ENCODE data around the gene SLC41A3. TPM values are rescaled to one million over a fixed set of nuclear protein-coding genes. Genes with fewer than 3 reads are reported as not detected.
A peak's percentile ranks its signal among the peaks of the same experiment; 100 is the strongest.
"Not testable (repeated sequence)": the region's sequence is repeated elsewhere in the genome, so short reads cannot be mapped to it uniquely, and the experiment has no call there.

The SLC41A3 gene
- total RNA-seq, 1 donor from 2014 or later = 99.1 TPM

DNA sequence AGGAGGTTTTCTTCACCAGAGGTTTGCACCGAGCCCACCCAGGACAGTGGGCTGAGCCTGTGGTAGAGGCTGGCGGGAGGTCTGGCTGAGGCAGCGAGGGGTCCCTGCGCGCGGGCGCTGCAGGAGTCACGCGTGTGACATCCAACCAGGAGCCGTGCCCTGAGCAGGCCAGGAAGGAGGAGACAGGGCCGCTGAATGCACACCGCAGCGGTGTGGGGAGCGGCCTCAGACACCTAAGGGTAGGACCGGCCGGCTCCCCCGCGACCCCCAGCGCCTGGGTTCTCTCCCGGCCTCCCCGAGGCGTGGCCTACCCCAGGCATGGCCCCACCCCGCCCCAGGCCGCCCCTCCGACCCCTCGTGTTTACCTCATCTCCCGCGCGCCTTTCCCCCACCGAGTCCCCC, 412 bp downstream of the SLC41A3 start:
- peak; percentile 68 for DNase-seq (ENCODE audit: low read depth)

DNA sequence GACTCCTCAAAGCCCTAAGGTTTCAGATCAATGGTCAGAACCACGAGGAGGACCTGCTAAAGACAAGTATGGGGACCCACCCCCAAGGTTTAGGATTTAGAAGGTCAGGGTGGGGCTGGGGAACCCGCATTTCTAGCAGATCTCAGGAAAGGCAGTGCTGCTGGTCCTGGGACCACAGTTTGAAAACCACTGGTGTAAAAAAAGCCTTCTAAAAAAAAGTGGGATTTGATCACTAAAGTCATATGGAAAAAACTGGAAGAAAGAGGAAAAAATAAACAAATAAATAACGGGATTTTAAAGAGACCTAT, 832 bp downstream of the SLC41A3 start:
- no peak for DNase-seq (ENCODE audit: low read depth)

DNA sequence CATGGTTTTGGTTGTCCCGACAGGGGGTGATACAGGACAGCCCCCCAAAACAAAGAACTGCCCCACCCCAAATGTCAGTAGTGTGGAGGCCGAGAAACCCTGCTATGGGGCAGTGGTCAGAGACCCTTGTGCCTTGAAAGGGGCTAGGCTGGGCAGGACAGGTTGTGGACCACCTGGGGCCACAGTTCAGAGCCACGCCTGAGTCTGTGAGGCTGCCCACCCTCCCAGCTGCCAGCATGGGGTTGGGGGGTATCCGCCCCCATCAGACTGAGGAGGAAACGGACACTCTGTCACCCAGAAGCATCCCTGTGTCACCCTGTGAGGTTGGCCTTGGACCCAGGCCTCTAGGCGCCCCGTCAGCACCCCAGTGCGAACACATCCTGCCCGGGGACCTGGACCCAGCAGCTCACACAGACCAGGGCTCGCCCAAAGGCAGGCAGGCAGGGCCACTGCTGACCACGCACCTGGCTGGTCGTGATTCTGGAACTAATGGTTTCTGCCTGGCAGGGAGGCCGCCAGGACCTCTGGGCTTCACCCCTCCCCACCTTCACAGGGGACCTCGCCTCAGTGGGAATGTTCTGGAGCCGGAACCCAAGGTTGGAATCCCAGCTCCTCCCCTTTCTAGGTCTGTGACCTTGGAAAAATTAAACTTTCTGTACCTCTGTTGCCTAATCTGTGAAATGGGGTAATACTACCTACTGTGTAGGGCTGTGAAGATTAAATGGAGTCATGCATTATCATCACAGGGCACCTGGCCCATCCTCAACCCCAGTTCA, 1.4 kb downstream of the SLC41A3 start:
- DNase-seq (ENCODE audit: low read depth) = peak; percentile 11

DNA sequence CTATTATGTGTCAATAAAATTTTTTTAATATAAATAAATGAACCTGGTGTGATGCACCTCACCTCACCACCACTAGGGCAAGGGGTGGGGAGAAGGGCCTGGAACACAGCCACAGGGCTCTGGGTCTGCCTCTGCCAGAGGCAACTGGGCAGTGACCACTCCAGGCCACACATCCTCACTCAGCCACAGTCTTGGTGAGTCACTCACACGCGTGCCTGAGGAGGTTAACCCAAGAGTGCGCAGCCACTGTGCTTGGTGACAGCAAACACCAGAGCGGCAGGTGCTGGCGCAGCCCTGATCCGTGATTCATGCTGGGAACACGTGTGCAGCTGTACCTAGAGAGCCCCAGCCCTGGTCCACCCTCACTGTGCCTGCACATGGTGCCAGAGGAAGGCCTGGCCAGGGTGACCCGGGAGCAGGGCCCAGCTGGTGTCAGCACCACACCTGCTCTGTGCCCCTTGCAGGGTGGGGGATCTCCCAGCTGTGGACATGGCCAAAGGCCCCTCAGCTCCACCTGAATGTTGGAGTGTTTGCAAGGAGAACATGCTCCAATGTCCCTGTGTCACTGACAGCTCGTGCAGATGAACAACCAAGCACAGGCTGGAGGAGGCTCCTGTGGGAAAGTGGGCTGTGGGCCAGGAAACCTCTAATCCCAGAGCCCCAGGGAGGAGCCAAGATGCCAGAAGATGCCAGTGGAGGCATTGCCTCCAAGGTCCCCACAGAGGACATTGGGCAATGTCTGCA, 2.1 kb downstream of the SLC41A3 start:
- DNase-seq (ENCODE audit: low read depth) = peak; percentile 99

DNA sequence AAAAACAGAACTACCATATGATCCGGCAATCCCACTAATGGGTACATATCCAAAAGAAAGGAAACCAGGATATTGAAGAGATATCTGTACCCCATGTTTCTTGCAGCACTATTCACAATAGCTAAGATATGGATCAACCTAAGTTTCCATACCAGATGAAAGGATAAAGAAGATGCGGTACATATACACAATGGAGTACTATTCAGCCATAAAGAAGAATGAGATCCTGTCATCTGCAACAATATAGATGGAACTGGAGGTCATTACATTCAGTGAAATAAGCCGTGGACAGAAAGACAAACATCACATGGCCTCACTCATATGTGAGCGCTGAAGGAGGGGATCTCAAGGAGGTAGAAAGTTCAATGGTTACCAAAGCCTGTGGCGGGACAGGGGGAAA, 3.0 kb downstream of the SLC41A3 start:
- DNase-seq (ENCODE audit: low read depth) = no peak

DNA sequence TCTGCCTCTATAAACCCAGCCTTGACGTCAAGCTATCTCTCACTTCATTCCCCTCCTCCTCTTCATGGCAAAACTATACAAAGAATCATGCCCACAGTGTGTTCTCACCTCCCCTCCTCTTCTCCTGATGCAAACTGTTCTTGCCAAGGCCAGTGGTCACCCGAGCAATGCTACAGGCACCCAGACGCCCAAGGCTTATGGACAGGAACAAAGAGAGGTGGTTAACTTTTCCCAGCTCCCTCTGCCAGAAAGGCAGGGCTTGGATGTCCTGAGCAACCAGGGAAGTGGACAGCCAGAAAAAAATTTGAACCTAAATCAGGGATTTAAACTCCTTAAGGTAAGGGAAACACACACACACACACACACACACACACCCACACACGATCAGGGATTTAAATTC, 5.1 kb downstream of the SLC41A3 start:
- peak; percentile 22 for DNase-seq (ENCODE audit: low read depth)

DNA sequence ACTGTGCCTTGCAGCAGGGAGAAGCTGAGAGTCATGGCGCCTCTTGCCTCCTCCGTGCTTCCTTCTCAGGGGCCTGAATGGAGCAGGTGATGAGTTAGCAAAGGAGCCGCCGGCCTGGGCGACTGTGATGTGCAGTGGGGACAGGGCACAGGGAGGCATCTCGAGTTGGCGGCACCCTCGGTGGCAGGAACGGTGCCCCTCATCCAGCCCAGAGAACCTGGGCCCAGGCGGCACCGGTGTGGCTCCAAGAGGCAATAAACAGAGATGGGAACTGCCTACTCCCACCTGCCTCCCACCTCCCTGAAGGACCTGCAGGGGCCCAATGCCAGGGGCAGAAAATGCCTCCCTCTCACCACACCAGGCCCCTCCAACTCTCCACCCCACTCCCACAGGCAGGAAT, 6.2 kb downstream of the SLC41A3 start:
- DNase-seq (ENCODE audit: low read depth) = no peak

DNA sequence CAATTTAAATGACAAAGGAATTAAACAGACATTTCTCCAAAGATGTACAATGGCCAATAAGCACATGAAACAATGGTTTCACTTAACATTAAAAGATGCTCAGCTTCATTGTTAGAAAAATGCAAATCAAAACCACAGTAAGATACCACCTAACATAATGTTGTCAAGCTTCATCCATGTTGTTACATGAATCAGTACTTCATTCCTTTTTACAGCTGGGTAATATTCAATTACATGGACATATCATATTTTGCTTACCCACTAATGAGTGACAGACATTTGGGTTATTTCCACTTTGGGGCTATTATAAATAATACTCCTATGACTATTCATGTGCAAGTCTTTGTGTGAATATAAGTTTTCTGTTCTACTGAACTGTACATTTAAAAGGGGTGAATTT, 7.8 kb downstream of the SLC41A3 start:
- no peak for DNase-seq (ENCODE audit: low read depth)

DNA sequence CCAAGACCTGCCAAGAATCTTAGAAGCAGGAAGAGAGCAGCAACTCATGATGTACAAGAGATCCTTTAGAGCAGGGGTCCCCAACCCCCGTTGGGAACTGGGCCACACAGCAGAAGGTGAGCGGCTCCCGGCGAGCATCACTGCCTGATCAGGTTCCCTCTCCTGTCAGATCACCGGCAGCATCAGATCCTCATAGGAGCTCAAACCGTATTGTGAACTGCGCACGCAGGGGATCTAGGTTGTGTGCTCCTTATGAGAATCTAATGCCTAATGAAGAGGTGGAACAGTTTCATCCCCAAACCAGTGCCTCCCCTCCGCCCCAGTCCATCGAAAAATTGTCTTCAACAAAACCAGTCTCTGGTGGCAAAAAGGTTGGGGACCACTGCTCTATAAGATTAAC, 13.8 kb downstream of the SLC41A3 start:
- DNase-seq (ENCODE audit: low read depth) = no peak

DNA sequence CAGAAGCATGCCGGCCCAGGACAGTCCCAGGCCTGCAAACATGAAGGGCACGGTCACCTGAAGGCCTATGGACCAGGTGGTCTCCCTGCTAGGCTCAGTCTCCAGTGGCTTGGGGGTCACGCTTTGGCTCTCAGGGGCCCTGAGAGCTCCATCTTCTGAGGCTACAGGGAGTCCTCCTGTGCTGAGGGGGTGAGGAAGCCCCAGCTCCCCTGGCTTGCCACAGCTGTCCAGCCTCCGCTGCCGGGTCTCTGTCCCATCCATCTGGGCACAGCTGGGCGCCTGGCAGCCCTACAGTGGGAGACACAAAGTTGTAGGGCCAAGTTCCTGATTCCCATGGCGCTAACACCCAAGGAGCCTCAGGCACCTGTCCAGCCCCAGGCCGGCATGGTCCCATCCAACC, 16.0 kb downstream of the SLC41A3 start:
- DNase-seq (ENCODE audit: low read depth) = no peak

DNA sequence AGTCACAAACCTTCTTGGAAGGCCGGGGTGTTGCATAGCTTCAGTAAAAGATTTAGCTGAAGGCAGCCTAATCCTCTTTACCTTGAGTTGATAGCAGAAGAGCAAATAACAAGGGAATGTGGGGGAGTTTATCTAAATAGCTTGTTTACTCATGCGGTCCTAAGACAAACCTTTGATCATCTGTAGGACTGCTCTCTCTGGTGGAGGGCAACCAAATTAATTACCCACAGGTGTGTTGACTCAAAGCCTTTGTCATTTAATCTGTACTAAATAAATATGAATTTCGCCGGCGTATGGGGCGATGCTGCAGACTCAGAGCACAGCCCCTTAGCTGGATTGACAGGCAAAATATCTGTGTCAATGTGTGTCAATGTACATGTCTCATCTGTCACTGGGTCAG, 17.2 kb downstream of the SLC41A3 start:
- not testable (repeated sequence) for DNase-seq (ENCODE audit: low read depth)

DNA sequence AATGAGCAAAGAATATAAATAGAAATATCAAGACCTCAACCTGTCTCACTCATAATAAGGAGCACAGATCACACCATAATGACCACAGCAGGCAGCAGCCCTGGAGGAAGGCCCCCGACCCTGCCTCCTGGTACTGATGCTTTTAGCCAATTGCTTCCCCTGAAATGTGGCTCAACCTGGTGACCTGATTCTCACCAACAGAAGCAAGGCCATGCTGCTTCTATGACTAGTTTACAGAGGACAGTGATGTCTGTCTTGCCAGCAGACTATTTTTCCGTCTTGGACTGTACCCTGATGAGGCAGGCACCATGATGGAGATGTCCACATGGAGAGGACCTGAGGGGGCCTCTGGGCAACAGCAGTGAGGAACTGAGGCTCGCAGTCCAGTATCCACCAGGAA, 18.0 kb downstream of the SLC41A3 start:
- no peak for DNase-seq (ENCODE audit: low read depth)

DNA sequence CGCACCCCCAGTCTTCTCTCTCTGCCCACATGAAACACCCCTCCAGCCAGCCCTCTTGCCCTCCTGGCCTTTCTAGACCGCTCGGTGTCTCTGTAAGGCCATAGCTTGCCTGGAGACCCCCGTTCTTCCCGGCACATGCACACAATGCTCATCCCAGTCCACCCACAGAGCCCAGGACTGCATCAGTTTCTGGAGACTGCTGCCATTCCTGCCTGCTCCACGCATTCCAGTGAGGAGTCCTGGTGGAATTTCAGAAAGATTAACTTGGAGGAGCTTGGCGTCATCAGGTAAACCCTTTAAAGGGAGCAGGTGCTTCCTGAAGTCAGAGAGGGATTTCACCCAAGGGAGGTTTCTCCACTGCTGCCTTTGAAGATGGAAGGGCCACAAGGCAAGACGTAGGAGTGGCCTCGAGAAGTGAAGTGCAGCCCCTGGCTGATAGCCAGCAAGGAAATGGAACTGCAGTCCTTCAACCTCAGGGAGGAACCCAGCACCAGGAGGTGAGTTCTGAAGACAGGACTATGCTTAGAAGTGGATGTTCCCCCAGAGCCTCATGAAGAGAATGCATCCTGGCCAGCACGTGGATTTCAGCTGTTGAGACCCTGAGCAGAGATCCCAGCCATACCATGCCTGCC, 19.2 kb downstream of the SLC41A3 start:
- DNase-seq (ENCODE audit: low read depth) = no peak

DNA sequence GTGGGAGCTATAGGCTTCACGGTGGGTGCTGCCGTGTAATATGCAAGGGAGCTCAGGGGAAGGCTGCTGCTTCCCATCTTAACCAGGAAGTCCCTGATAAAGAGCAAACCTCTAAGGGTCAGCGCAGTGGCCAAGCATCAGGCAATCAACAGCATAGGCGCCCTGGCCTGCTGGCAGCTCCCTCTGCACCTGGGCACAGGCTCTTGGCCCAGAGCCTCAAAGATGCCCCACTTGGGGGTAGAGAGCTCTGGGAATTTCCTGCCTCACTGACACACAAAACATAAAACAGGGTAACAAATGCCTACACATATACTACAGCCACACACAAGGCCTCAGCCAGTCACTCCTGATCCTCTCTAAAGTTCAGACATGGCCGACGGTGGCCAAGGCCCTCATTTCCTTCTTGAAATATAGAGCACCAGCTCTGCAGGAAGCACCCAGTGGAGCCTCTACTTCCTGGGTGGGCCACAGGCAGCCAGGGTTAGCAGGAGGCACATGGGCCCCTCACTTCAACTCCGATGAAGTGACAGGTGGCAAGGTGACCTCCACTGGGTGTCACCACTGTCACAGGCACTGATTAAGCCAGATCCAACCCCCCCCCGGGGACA, 20.5 kb downstream of the SLC41A3 start:
- DNase-seq (ENCODE audit: low read depth) = no peak

DNA sequence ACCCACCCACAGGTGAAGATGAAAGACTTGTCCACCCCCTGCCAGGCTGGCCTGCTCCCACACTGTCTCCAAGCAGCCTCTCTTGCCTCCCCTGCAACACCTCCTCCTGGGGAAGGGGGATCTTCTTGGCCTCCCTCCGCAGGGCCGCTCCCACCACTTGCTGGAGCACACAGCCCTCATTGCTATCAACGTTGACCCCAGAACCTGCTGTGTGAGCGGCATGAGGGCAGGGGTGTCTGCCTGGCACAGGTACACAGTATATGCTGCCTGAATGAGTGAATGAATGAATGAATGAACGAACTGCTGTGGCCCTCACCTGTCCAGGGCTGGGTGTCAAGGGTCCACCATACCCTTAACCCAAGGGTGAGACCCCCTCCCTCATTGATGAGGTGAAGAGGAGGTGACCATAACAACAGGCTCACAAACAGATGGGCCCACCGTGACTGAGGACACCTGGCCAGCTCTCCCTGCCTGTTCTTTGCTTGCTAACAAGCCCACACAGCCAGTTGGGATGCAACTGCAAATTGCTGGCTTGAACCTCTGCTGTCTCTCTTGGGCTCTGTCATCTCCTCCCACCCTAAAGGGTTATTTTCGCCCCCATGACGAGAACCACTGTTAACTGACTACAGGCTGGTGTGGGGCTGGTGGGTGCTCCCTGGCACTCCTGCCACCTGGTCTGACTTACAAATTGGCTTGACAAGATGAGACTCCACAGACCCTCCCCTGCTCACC, 22.5 kb downstream of the SLC41A3 start:
- no peak for DNase-seq (ENCODE audit: low read depth)

DNA sequence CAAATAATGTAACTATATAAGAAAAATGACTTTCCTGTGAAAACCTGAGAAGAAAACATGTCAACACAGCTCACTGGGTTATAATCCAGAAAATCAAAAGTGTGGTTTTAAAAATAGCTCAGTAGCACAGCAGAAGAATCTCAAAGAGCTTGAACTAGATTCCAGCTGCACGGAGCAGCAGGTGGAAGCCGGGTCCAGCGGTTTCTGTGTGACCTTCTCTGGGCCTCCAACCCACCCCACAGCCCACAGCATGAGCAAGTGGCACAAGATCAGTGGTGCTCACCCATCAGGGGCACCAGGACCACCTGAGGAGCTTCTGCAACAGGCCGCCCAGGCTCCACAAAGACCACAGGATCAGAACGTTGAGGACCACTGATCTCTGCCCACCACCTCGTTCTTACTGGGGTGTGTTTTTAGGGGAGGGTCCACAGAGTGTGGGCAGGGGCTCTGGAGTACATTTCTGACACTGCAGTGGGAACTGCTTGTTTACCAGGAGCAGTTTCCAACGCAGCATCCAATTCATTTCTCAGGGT, 23.2 kb downstream of the SLC41A3 start:
- DNase-seq (ENCODE audit: low read depth) = peak; percentile 83

DNA sequence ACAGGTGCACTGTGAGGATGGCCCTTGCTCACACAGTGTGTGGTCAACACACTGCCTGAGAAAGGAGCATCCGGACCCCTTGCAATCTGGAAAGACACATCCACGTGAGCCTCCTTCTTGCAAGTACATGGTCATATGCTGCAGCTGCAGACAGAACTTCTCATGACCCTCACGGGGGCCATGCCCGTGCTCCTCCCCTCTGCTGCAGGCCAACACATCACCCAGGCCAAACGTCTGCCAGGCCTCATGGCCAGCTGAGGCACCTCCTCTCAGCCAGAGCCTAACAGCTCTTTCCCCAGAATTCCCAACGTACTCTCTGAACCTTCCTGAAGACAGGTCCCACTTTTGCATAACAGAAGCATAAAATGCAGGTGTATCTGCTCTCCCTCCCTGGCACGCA, 25.3 kb downstream of the SLC41A3 start:
- no peak for DNase-seq (ENCODE audit: low read depth)

DNA sequence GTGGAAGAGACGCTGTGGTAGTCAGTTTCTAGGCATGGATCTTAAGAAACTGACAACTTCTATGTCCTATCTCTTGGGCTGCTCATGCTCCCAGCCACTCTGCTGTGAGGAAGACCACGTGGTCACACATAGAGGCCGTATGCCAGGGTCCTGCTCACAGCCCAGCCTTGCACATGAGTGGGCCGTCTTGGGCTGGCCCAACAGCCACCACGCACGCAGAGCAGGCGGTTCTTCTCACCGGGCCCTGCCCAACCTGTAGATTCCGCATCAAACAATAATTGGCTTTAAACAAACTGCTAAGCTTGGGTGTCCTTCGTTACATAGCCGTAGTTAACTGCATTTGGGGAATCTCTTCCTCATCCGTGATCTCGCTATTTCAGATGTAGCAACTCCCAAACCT, 26.0 kb downstream of the SLC41A3 start:
- no peak for DNase-seq (ENCODE audit: low read depth)

DNA sequence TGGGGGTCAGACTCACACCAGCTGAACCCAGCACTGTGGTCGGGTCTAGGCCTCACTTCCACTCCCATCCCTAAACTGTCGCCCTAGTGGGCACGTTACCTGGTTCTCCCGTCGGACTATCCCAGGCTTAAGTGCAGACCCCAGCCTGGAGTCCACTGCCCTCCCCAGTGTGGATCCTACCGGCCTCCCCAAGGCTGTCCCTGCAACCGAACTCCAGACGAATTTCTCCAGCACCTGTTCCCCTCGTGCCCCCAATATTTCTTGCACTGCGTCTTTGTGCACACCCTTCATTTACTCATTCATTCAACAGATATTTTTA, 26.5 kb downstream of the SLC41A3 start:
- DNase-seq (ENCODE audit: low read depth) = no peak

DNA sequence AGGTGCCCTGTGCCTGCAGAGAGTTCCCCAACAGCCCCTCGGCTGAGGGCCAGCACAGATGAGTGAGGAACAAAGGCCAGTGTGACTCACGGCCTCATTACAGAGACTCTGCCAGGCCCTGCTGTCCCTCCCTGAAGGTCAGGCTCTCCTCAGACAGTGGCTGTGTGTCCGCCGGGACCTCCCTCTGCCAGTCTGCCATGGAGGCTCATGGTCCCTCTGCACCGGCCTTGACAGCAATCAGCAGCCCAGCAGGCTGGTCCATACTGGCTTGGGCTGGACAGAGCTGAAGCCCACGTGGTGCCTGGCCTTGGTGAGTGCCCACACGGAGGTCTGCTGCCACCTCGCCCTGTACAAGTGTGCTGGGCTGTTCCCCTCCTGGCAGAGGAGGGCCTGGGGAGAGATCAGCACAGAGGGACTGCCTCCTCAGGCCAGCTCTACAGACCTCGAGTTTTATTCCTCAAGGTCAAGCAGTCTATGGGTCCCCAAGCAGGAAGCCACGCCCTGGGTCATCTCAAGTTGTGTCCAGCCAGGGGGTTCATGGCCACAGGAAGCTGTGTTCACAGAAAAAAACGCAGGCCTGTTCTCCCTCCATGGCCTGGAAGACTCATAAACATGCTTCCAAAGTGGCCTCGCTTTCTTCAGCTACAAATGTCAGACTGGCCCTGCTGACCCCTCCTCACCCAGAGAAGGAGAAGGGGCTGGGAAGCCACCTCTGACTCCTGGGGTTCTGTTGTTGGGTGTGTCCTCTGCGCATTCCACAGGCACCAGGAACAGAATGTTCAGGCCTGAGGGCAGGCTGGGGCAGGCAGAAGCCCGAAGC, 27.0 kb downstream of the SLC41A3 start:
- DNase-seq (ENCODE audit: low read depth) = peak; percentile 89

DNA sequence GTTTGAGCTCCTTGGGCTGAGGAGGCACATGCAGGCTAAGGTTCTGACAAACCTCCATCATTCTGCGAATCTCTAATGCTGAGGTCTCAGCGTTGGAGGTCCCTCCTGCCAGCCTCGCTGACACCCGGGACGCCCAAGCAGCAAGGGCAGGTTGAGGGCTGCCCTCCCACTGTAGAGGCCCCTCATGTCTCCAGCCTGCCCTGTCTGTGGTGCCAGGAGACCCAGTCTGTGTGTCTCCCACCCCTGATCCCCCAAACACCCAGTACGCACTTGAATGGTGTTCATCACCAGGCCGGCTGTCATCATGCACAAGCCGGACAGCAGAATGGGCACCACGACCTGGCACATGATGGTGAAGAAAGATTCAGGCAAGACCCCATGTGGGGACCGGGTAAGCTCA, 27.8 kb downstream of the SLC41A3 start:
- DNase-seq (ENCODE audit: low read depth) = no peak
